Liver (tissue), 9 donors: ENCODE measurements around the gene ITGB3. TPM values are rescaled to one million over a fixed set of nuclear protein-coding genes. Genes with fewer than 3 reads are reported as not detected.

Source experiments
- DNase-seq: peaks from one replicate; pipeline ENCODE4 v3.0.0-alpha.2; 2017; ENCODE audit warnings: low spot score
- H3K27ac ChIP-seq, 2 donors: one replicate each; pipeline ENCODE4 v1.7.0; 2013; ENCODE audit warnings: inconsistent platforms in 2 of 2, low read length in 2 of 2, control low read depth in 1 of 2, low read depth in 1 of 2, mild to moderate bottlenecking in 1 of 2
- H3K27me3 ChIP-seq, 4 donors: one replicate each; pipeline versions ENCODE4 v1.6.1 to v1.7.0; 2013; ENCODE audit warnings: low read length in 3 of 4, inconsistent platforms in 1 of 4, mild to moderate bottlenecking in 1 of 4, moderate library complexity in 1 of 4; ENCODE audit not compliant: control insufficient read depth in 4 of 4, insufficient read depth in 4 of 4
- H3K36me3 ChIP-seq, 4 donors: one replicate each; pipeline versions ENCODE4 v1.6.1 to v1.7.0; 2013; ENCODE audit warnings: low read length in 3 of 4, mild to moderate bottlenecking in 3 of 4, low read depth in 1 of 4, moderate library complexity in 1 of 4; ENCODE audit not compliant: control insufficient read depth in 4 of 4, insufficient read depth in 3 of 4
- H3K4me1 ChIP-seq, 4 donors: one replicate each; pipeline versions ENCODE4 v1.6.1 to v1.7.0; 2013; ENCODE audit warnings: low read length in 3 of 4, mild to moderate bottlenecking in 3 of 4, moderate library complexity in 1 of 4; ENCODE audit not compliant: control insufficient read depth in 4 of 4, insufficient read depth in 4 of 4
- H3K4me3 ChIP-seq, 3 donors: one replicate each; pipeline versions ENCODE4 v1.6.1 to v1.7.0; 2013; ENCODE audit warnings: low read length in 3 of 3, control low read depth in 1 of 3, low read depth in 1 of 3, mild to moderate bottlenecking in 1 of 3
- H3K9ac ChIP-seq, 2 donors: one replicate each; pipeline ENCODE4 v1.7.0; 2013; ENCODE audit warnings: low read length in 2 of 2, mild to moderate bottlenecking in 2 of 2, moderate library complexity in 2 of 2, control low read depth in 1 of 2, low read depth in 1 of 2
- H3K9me3 ChIP-seq, 4 donors: one replicate each; pipeline versions ENCODE4 v1.6.1 to v1.7.0; 2013; ENCODE audit warnings: low read length in 3 of 4; ENCODE audit not compliant: control insufficient read depth in 4 of 4
- EGR1 ChIP-seq, 2 donors: IDR thresholded peaks; 2 replicates each; pipeline ENCODE4 v1.6.1; 2016 to 2018; ENCODE audit warnings: antibody characterized with exemption in 2 of 2, low read depth in 2 of 2
- FOXA1 ChIP-seq: IDR thresholded peaks from 2 replicates; pipeline ENCODE4 v1.6.1; 2016; ENCODE audit warnings: antibody characterized with exemption
- FOXA2 ChIP-seq: IDR thresholded peaks from 2 replicates; pipeline ENCODE4 v1.6.1; 2016; ENCODE audit warnings: antibody characterized with exemption
- GABPA ChIP-seq, 2 donors: IDR thresholded peaks in 1 of 2; conservative IDR thresholded peaks in 1 of 2; 2 replicates each; pipeline ENCODE4 v1.6.1; 2016; ENCODE audit warnings: antibody characterized with exemption in 2 of 2, mild to moderate bottlenecking in 1 of 2, moderate library complexity in 1 of 2
- HNF4G ChIP-seq: IDR thresholded peaks from 2 replicates; pipeline ENCODE4 v1.6.1; 2016; ENCODE audit warnings: antibody characterized with exemption
- JUND ChIP-seq, 2 donors: IDR thresholded peaks; 2 replicates each; pipeline ENCODE4 v1.6.1; 2016; ENCODE audit warnings: antibody characterized with exemption in 2 of 2
- NR2F2 ChIP-seq: IDR thresholded peaks from 2 replicates; pipeline ENCODE4 v1.6.1; 2016; ENCODE audit warnings: antibody characterized with exemption
- RAD21 ChIP-seq, 2 donors: IDR thresholded peaks; 2 replicates each; pipeline ENCODE4 v1.6.1; 2016; ENCODE audit warnings: antibody characterized with exemption in 2 of 2, mild to moderate bottlenecking in 2 of 2
- RXRA ChIP-seq, 2 donors: IDR thresholded peaks; 2 replicates each; pipeline ENCODE4 v1.6.1; 2017 to 2018; ENCODE audit warnings: antibody characterized with exemption in 2 of 2, mild to moderate bottlenecking in 1 of 2
- SP1 ChIP-seq: IDR thresholded peaks from 2 replicates; pipeline ENCODE4 v1.6.1; 2018; ENCODE audit warnings: antibody characterized with exemption, mild to moderate bottlenecking
- TAF1 ChIP-seq: conservative IDR thresholded peaks from 2 replicates; pipeline ENCODE4 v1.6.1; 2016; ENCODE audit warnings: antibody characterized with exemption, mild to moderate bottlenecking
- YY1 ChIP-seq: IDR thresholded peaks from 2 replicates; pipeline ENCODE4 v1.6.1; 2016; ENCODE audit warnings: antibody characterized with exemption, mild to moderate bottlenecking
- WGBS: extraction: QIAGEN DNeasy Blood & Tissue Kit; methylation state at CpG from one replicate; pipeline ENCODE4 v1.1.7; 2013; 5-methylcytosine and 5-hydroxymethylcytosine counted together
- polyA plus RNA-seq, 2 donors: library from polyadenylated mRNA; stranded (reverse) in 1 of 2; unstranded in 1 of 2; fragments of 200-250 nt in 1 of 2; fragments of >200 nt in 1 of 2; fragmentation: Nextera tagmentation in 1 of 2; extraction: Ambion mirVana in 1 of 2; gene quantifications; one replicate each; pipeline versions ENCODE4 v1.2.1 to v1.2.3, GENCODE V29; 2013 to 2015
- total RNA-seq, 2 donors: library from RNA; depleted of rRNA; stranded (reverse); fragments of >200 nt; gene quantifications; one replicate each; pipeline ENCODE4 v1.2.3, GENCODE V29; 2014
- TF ChIP-seq, protein P1 (sequence below): IDR thresholded peaks from 2 replicates; pipeline ENCODE4 v1.6.1; 2016; ENCODE audit warnings: antibody characterized with exemption
- TF ChIP-seq, protein P2 (sequence below): IDR thresholded peaks from 2 replicates; pipeline ENCODE4 v1.6.1; 2016; ENCODE audit warnings: antibody characterized with exemption, mild to moderate bottlenecking
- TF ChIP-seq, protein P3 (sequence below): fragments of 150-350 bp; IDR thresholded peaks from 2 replicates; pipeline ENCODE4 v1.5.1; 2017; ENCODE audit warnings: improper control_type of control experiment, low read depth, low read length; ENCODE audit not compliant: missing input control
- TF ChIP-seq, protein P4 (sequence below): IDR thresholded peaks from 2 replicates; pipeline ENCODE4 v1.6.1; 2016; ENCODE audit warnings: antibody characterized with exemption
- TF ChIP-seq, protein P5 (sequence below): IDR thresholded peaks from 2 replicates; pipeline ENCODE4 v1.6.1; 2016; ENCODE audit warnings: antibody characterized with exemption
- donor health status: healthy.
- donor health status: healthy.
- donor health status: healthy.
- donor health status: healthy.
- donor health status: healthy.

Gene ITGB3
- total and polyA plus RNA-seq, 4 donors: 0.47 to 33.4 (median 3.8) TPM

DNA sequence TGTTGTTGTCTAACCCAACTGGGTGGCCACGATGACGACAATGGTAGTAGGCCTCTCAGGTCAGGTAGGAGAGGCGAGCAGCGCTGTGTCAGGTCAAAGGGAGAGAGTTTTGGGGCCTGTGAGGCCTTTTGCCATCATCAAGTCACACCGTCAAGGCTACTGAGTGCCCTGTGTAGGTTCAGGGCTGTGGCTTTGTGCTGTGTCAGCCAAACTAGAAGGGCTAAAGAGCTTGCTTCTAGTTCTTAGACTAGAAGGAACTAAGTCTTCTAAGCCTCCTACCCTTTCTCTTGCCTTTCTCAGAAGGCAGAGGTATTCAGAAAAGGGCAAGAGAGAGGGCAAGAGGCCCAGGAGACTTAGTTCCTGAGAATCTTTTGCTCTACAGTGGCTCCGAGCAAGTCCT, 45.1 kb downstream of the ITGB3 start:
- H3K27me3 ChIP-seq: no peaks in the 10 kb centered on the region
- H3K4me3 ChIP-seq: no peak overlapping the region
- H3K36me3 ChIP-seq: peaks cover 0 to 3% (median 0%) of the 10 kb centered on the region in 4 donors
- no peak overlapping the region for H3K27ac ChIP-seq
- H3K9ac ChIP-seq: no peak overlapping the region
- TF ChIP-seq FOXA1: no peak
- TF ChIP-seq RAD21 (IDR thresholded peaks at IDR 0.05): no peak
- TF ChIP-seq YY1: no peak
- TF ChIP-seq, protein P1, sequence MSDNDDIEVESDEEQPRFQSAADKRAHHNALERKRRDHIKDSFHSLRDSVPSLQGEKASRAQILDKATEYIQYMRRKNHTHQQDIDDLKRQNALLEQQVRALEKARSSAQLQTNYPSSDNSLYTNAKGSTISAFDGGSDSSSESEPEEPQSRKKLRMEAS: no peak
- TF ChIP-seq FOXA2: no peak
- TF ChIP-seq, protein P2, sequence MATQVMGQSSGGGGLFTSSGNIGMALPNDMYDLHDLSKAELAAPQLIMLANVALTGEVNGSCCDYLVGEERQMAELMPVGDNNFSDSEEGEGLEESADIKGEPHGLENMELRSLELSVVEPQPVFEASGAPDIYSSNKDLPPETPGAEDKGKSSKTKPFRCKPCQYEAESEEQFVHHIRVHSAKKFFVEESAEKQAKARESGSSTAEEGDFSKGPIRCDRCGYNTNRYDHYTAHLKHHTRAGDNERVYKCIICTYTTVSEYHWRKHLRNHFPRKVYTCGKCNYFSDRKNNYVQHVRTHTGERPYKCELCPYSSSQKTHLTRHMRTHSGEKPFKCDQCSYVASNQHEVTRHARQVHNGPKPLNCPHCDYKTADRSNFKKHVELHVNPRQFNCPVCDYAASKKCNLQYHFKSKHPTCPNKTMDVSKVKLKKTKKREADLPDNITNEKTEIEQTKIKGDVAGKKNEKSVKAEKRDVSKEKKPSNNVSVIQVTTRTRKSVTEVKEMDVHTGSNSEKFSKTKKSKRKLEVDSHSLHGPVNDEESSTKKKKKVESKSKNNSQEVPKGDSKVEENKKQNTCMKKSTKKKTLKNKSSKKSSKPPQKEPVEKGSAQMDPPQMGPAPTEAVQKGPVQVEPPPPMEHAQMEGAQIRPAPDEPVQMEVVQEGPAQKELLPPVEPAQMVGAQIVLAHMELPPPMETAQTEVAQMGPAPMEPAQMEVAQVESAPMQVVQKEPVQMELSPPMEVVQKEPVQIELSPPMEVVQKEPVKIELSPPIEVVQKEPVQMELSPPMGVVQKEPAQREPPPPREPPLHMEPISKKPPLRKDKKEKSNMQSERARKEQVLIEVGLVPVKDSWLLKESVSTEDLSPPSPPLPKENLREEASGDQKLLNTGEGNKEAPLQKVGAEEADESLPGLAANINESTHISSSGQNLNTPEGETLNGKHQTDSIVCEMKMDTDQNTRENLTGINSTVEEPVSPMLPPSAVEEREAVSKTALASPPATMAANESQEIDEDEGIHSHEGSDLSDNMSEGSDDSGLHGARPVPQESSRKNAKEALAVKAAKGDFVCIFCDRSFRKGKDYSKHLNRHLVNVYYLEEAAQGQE: no peak
- TF ChIP-seq, protein P3, sequence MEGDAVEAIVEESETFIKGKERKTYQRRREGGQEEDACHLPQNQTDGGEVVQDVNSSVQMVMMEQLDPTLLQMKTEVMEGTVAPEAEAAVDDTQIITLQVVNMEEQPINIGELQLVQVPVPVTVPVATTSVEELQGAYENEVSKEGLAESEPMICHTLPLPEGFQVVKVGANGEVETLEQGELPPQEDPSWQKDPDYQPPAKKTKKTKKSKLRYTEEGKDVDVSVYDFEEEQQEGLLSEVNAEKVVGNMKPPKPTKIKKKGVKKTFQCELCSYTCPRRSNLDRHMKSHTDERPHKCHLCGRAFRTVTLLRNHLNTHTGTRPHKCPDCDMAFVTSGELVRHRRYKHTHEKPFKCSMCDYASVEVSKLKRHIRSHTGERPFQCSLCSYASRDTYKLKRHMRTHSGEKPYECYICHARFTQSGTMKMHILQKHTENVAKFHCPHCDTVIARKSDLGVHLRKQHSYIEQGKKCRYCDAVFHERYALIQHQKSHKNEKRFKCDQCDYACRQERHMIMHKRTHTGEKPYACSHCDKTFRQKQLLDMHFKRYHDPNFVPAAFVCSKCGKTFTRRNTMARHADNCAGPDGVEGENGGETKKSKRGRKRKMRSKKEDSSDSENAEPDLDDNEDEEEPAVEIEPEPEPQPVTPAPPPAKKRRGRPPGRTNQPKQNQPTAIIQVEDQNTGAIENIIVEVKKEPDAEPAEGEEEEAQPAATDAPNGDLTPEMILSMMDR: no peak
- TF ChIP-seq EGR1 (IDR thresholded peaks at IDR 0.05; ENCODE audit: low read depth in 2 of 2): no peak
- TF ChIP-seq SP1: no peak
- TF ChIP-seq RXRA (IDR thresholded peaks at IDR 0.05): no peak
- TF ChIP-seq JUND (IDR thresholded peaks at IDR 0.05): no peak
- TF ChIP-seq, protein P4, sequence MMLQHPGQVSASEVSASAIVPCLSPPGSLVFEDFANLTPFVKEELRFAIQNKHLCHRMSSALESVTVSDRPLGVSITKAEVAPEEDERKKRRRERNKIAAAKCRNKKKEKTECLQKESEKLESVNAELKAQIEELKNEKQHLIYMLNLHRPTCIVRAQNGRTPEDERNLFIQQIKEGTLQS: no peak
- TF ChIP-seq, protein P5, sequence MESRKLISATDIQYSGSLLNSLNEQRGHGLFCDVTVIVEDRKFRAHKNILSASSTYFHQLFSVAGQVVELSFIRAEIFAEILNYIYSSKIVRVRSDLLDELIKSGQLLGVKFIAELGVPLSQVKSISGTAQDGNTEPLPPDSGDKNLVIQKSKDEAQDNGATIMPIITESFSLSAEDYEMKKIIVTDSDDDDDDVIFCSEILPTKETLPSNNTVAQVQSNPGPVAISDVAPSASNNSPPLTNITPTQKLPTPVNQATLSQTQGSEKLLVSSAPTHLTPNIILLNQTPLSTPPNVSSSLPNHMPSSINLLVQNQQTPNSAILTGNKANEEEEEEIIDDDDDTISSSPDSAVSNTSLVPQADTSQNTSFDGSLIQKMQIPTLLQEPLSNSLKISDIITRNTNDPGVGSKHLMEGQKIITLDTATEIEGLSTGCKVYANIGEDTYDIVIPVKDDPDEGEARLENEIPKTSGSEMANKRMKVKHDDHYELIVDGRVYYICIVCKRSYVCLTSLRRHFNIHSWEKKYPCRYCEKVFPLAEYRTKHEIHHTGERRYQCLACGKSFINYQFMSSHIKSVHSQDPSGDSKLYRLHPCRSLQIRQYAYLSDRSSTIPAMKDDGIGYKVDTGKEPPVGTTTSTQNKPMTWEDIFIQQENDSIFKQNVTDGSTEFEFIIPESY: no peak
- no peak for TF ChIP-seq GABPA (IDR thresholded peaks at IDR 0.05 in 1 of 2, conservative IDR thresholded peaks at IDR 0.05 in 1 of 2)
- no peak for TF ChIP-seq HNF4G
- TF ChIP-seq NR2F2: no peak
- TF ChIP-seq TAF1: no peak
- no peaks in the 10 kb centered on the region for H3K9me3 ChIP-seq
- H3K4me1 ChIP-seq: peaks cover 4 to 19% (median 14%) of the 10 kb centered on the region in 4 donors
- no peak for DNase-seq
- WGBS: 96% methylated on average over 6 of the region's 6 CpGs
